Stimulated activated naive CD8-positive, alpha-beta T cell treated with anti-CD3 and anti-CD28 coated beads, Interleukin-15, Interleukin-2, amounts not matched to agents 100 U/mL and 50 U/mL, for 24 hours (primary cell): Measurements from ENCODE around the gene NES.

Experiments
- ATAC-seq: fragments of 150-1000 bp; cut with Tn5 transposase; one replicate; pipeline ENCODE4 v1.10.0; 2021
- DNase-seq: peaks from one replicate; pipeline ENCODE4 v3.0.0; 2021

NES gene

DNA sequence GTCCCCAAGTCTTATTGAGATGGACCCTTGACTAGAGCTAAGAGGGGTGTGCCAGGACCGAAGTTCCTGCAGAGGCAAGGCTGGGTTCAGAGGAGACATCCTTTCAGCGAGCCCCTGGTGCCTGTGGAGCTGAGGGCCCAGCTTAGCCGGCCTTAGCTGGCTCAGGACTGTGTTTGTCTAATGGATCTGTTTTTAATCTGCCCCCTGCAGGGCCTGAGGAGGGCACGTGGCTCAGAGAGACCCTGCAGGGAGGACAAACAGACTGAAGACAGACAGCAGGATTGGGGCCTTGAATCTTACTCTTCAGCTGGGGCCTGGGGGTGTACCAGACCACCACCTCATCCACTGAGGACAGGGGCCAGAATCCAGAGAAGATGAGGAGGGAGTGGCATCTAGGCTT is 26.5 kb upstream of the NES start:
- no peak for DNase-seq
- no peak for ATAC-seq

DNA sequence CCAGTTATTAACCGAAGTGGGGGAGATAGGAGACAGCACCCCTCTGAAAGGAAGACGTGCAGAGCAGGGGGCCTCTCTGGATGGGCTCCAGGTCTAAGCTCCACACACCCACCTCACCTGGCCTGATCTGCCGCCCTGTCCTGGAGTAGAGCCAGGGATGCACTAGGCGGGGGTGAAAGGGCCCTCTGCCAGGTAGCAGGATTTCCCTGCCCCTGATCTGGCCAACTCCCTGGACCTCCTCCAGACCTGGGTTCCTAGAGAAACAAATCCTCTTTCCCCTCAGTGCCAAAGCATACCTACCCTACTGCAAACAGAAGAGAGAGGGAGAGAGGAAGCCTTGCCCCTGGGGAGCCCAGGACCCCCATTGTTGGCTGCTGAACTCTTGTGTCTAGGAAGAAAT is 26.1 kb upstream of the NES start:
- DNase-seq: no peak
- ATAC-seq: no peak

DNA sequence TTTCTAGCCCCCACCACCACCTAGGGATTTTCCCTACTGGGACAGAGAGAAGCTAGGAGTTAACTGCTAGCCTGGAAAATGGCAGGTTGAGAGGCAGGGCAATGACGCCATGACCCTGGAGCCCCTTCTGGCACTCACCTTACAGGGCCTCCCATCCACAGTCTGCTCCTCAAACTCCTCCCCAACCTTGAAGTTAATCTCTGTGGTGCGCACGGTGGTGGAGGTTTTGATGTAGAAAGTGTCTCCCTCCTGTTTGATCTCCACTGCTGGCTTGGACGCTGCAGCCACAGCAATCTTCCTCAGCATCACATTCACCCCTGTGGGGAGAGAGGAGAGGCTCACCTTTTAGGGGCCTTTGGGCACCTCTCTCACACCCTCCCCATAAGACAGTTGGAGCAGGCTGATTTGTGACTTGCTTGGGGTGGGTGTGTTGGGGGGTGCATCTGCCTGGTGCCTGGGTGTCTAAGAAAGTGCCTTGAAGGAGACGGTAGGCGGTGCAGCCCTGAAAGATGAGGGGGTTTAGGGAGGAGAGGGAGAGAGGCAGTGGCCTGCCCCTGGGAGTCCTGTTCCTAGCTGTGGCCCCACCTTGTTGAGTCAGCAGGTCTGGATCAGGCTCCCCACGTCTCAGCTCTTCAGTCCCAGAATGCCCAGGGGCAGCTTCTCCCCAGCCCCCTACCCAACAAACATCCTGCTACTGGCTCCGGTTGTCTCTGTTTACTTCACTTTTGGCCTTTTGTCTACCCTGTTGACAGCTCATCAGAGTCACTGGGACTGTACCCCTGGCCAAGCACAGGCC is 23.7 kb upstream of the NES start:
- DNase-seq: no peak
- no peak for ATAC-seq

DNA sequence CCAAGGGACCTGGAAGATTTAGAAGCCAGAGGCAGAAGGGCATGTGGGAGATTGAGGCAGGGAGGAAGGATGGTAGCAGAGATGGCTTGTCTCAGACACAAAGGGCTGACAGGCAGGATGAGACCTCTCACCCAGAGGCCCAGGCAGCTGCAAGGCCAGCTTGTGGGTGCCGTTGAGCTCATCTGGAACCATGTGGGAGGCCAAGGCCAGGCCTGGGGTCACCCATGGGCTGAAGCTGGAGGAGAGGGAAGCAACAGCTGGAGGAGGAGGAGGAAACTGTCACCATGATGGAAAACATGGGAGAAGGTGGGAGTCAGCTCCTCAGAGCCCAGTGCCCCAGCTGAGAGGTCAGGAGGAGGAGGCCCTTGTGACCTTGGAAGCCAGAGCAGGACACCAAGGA is 21.8 kb upstream of the NES start:
- ATAC-seq (no peak), DNase-seq (no peak)

DNA sequence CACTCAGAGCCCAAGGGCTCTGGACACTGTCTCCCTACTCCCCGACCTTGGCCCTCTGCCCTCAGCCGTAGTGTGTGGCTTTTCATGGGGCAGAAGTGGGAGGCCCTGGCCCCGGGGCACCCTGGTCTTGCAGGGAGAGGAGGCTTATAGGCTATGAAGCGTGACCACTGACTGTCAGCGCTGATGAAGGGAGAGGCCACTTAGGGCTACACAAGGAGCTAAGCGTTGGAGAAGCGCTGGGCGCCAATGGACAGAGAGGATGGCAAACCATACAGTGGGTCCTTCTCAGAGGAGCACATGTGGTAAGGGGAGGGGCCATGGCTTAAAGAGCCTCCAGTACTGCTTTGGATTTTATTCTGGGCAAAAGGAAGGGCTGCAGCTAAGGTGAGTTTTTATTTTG is 20.3 kb upstream of the NES start:
- no peak for ATAC-seq
- no peak for DNase-seq

DNA sequence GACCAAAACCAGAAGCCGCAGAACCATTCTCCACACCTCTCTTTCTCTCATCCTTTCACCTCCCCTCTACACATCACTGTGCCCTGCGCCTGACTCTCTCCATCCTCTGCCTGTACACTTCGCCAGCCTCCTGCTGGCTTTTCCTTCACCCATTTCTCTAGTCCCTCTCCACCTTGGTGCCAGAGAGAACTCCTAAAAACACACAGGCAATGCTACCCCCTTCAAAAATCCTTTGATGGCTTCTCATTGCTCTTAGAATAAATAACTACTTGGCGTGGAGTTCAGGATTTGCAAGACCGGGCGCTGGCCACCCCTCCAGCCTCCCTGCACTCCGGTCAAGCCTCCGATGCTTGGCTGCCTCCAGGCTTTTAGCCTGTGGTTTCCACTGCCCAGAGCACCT is 19.5 kb upstream of the NES start:
- ATAC-seq: no peak

DNA sequence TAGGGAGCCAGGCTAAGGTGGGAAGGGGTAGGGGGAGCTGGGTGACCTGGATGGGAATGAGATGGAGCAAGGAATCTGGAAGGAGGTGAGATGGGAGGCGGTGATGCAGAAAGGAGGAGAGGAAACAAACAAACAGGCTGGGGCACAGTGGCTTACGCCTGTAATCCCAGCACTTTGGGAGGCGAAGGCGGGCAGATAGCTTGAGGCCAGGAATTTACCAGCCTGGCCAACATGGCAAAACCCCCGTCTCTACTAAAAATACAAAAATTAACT is 17.4 kb upstream of the NES start:
- ATAC-seq: no peak

More for the DNA sequence above, 19.5 kb upstream of the NES start:
- DNase-seq: no peak

DNA sequence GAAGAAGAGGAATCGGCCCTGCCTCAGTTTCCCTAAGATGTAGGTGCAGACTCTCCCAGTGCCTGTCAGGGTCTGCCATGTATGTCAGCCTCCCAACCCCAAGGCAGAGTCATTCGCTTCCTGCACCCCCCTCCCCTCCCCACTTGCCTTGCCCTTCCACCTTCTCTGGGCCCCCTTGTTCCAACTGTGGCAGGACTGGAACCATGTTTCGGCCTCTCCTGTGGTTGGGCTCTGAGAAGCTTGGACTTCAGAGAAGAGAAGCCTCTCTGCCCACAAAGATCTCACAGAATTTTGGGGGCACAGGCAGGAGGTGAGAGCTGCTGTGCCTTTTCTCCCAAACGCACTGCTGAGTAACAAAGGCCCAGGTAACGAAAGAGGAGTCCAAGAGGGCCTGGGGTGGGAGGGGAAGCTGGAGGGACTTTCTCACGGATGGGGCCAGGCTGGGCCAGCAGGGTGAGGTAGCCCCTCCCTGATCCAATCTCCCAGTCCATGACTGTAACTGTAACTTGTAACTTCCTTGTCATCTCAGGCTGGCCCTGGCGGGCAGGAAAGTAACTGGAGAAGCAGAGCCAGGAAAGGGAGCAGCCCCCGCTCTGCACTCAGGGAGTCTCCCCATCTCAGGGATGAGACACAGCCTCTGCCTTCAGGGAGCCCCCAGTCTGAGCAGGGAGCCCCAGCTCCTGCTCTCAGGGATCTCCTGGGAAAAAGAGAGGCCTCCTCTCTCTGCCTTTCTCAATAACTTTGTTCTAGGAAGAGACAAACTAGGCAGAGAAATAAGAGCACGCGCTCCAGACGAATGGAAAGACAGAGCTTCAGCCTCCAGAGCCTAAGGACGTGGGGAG is 16.9 kb upstream of the NES start:
- DNase-seq (no peak), ATAC-seq (no peak)

More for the DNA sequence above, 17.4 kb upstream of the NES start:
- DNase-seq: no peak

DNA sequence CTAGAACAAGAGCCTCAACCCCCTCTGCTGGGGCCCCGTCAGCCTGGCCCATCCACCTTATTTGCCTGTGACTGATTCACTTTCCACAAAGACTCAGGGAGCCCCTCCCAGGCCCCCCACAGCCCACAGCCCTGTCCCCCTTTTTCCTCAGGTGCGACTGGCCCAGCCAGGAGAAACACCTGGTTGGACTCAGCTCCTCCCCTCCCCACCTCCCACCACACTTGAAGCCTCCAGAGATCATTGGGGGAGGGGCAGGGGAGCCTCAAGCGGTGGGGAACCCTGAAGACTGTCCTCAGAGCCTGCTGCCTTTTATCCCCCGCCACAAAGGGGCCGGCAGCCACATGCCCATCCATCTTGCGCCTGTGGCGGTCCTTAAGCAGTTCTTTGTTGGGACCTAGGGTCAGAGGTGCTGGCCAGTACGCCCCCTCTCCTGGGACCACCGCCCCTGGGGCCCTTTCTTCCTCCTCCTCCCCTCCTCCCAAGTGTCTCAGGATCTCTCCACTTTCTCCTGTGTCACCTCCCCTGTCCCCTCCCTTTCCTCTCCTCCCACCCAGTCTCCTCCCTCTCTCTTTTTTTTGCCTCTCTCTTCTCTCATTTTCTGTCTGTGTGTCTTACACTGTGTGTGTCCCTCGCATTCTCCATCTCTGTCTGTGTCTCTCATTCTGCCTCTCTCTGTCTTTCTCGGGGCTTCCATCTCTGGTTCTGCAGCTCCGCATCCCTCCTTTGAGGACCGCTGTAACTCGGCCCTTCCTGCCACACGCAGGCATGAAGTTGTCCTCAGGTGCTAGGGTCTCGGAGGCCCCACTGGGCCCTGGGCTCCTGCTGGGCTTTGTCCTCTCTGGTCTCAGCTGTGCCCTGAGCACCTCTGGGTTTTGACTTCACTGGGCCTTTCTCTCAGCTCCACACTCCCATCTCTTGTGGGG is 16.0 kb upstream of the NES start:
- no peak for DNase-seq
- no peak for ATAC-seq

DNA sequence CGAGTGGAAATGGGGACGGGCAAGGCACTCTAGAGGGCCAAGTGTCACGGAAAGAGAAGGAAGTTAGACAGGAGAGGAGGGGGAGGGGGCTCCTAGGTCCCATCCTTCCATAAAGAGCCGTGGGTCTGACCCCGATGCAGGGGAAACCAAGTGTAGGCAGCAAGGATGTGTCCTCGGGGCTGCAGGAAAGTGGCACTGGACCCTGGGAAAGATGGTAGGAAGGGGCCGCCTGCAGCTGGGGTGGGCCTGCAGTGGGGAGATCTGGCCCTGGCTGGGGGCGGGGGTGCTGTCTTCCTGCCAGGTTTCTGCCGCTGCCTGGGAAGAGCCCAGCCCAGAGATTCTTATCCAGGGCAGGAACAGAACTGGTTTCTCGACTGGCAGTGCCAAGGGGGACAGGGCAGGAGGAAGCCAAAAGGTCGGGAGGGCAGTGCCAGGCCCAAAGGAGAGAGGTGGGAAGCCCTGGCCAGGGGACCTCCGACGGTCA is 15.3 kb upstream of the NES start:
- ATAC-seq: no peak
- no peak for DNase-seq

DNA sequence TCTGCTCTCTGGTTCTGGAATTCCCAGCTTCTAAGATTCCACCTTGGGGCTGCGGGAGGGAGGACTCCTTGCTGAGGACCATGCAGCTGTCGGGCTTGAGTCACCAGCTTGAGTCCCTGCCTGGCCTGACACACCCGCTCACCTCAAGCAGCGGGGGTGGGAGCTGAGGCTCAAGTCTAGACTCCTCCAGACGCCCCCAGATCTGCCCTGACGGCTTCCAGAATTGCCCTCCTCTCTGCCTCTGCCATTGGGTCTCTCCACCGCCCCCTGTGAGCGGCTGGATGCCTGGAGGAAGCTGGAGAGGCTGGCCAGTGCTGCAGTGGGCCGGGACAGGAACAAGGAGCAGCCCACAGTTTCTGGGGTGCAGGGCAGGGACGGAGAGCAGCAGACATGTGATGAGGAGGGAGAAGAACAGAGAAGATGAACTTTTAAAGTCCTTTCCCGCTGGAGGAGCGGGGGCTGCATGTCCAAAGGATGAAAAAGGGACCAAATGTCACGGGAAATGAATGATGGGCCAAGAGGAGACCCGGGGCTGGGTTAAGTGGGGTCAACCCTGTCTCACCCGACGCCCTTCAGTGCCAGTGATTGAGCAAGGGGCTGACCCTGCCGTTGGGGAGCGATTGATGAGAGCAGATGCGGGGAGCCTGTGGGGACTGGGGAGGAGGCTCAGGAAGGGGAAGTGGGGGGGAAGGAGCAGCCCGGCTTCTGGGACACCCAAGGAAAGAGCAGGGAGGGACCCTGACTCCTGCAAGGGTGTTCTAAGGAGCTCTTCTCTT is 14.6 kb upstream of the NES start:
- DNase-seq (no peak), ATAC-seq (no peak)

DNA sequence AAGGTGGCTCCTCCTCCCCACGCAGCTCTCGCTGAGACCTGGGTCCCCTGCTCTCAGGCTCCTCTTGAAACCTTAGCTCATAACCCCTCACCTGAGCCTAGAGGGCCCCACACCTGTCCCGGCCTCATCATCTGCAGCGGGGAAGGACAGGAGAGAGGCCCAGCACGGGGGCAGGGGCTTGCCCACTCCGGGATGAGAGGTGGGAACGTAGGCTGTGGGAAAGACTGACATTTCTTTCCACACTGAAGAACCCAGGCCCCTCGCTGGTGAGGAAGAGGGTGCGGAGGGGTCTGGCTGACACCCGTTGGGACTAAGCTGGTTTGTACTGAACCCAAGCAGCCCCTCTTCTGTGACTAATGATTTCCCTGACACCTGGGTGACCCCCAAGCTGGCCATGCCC is 14.0 kb upstream of the NES start:
- ATAC-seq (no peak), DNase-seq (no peak)

DNA sequence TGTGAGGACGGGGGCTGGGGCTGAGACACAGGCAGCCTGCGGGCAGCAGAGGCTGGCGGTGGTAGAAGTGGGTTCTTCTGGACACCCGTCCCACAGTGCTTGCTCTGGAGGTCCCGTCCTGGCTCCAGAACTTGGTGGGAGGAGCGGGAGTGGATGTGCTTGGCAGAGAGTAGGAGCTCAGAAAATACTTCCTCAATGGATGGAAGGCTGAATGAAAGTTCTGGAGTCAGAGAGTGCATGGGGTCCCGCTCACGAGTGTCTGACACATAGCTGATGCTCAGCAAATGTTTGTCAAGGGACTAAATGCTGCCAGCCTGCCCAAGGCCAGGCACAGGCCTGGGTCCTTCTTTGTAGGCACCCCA is 13.4 kb upstream of the NES start:
- ATAC-seq: no peak
- DNase-seq: no peak

DNA sequence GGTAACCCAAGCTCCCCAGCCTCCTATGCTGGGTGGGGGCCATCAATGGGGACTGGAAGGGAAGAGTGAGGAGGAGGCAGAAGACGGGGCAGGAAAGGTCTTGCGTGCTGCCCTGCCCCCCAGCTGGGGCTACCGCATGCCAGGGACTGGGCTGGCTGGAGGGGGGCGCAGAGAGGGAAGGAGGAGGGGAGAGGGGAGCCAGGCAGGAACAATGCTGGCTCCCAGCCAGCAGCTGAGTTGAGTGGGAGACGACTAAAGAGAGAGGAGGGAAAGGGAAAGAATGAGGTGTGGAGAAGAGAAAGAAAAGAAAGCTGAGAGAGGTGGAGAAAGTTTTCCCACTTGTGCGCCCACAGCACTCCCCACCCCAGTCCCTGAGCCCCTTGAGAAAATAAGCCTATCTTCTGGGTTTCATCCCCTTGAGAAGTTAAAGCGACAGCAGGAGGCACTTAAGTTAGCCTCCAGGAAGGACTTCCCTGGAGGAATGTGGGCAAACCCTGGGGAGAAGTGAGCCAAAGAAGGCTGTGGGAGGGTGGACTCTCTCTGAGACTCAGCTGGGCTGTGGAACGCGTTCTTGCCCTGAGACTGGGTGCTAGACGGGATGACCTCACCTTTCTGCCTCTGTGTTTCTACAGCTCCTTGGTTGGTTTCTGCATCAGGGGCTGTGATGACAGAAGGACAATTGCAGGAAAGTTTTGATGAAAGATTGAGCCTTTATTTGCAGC is 12.9 kb upstream of the NES start:
- ATAC-seq (no peak), DNase-seq (no peak)

DNA sequence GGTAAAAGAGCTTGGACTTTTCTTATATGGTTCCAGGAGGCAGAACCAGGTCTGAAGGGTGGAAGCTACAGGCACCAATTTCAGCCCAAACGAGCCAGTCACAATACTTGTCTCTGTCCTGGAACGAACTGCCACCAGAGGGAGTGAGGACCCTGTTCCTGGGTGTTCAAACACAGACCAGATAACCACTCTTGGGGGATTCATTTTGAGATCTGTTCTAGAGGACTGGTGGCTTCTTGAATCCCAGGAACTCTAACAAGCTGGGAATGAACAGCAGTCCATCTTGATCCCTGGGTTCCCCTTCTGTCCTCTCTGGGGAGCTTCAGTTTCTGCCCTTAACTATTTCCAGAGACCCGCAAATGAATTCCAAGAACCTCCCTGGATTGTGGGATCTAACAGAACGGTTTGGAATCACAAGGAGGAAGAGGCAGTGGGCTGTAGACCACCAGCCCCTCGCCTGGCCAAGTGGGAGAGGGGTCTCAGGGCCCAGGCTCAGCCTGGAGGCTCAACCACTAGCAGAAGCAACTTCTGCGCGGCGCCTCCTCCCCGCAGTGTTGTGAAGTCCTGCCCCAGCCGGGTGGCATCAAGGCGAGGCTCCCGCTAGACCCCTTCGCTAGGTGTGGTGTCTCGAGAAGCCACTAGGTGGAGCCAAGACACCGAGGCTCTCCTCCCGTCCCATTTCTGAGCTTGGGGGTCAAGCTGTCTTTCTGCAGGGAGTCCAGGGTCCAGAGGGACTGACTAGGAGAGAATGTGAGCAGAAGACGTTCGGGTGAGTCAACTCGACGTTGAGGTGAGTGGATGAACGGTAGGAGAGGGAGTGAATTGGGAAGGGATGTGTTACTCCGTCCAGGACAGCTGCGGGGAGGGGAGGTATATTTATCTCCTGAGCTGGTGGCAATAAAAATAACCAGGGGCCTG is 12.1 kb upstream of the NES start:
- ATAC-seq (peak; percentile 94), DNase-seq (peak; percentile 82)

DNA sequence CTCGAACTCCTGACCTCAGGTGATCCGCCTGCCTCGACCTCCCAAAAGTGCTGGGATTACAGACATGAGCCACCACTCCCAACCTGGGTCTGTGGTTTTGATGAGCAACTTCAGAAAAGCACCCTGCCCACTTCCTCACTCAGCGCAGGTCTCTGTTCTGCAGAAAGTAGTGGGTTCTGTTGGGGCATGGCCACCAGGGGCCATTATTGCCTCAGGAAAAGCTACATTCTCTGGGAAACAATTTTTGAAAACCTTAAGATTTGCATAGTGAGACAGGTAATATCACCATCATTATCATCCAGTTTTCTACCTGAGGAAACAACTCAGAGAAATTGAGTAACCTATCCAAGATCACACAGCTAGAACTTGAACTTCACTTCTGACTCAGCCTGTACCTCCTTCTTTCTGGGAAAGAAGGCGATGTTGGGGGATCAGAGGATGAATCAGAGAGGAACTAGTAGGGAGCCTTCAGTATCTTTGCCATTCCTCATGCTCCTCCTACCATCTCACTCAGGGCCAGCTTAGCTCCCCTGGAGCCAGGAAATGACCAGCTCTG is 7.1 kb upstream of the NES start:
- ATAC-seq: peak; percentile 78
- DNase-seq: peak; percentile 40

DNA sequence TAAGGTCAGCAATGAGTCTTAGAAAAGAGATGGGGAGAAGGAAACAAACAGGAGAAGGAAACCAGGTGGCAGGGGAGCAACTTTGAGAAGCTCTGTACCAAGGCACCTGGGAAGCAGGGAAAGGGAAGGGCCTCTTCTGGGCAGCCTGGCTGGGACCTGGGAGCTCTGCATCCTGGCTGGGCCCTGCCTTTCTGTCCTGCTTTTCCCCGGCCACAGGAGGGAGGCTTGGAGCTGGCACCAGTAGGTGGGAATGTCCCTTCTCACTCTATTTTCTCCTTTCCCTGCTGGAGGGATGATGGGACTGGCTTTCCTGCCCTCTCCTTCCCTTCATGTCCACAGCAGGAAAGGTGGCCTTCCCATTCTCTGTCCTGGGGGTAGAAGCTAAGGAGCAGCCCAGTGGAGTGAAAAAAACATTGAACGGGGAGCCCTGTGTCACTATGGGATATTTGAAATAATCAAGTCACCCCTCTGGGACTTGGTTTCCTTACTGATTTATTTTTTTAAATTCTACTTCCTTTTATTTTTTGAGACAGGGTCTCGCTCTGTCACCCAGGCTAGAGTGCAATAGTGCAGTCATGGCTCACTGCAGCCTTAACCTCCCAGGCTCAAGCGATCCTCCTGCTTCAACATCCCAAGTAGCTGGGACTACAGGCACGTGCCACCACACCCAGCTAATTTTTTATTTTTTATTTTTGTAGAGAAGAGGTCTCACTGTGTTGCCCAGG is 5.1 kb upstream of the NES start:
- ATAC-seq: no peak
- no peak for DNase-seq

DNA sequence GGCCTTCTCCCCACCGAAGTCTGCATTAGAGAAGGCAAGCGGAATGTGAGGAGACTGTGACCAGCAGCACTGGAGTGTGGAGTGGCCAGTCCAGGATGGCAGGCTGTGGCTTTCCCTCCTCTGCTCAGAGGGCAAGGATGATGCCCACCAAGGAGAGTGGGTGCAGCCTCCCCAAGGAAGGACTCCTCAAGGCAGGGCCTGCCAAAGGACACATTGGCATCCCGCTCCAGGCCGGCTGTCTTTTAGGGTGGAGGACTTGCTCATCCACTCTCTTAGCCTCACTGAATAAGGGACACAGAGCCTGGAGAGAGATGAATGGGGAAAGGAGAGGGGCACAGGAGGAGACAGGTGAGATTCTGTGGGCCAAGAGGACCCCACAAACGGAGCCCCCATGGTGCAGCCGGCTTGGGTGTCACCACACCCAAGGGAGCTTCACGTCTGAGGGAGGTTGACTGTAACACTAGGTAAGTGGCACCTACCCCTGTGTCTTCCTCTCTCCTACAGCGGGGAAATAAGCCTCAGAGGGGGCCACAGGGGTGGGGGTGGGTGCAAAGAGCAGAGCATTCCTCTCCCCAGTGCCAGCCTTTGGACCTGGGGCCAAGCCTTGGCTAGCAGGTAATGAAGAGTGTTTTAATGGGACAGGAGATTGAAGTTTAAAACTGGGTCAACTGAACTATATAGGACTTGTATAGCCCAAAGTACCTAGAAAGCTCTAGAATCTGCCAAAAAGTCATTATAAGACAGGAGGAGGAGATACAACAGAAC is 4.2 kb upstream of the NES start:
- ATAC-seq (no peak), DNase-seq (no peak)
